Caco-2 (cell line): Measurements from ENCODE around the gene NFATC1. TPM values are rescaled to one million over a fixed set of nuclear protein-coding genes. Genes with fewer than 3 reads are reported as not detected.

Experiments used
- BruUV-seq: library from RNA; stranded (reverse); fragments of 400-500 nt; replicated peaks from 2 replicates; lab custom pipeline; 2021; lab: Mats Ljungman, UMichigan
- CTCF ChIA-PET: fragments of 300-600 bp; sonication (Branson Sonifier 250); formaldehyde crosslinking; loops from one replicate; lab custom pipeline; 2022; ENCODE audit warnings: antibody characterized with exemption; lab: Charles Lee
- POLR2A ChIA-PET: fragments of 300-600 bp; sonication (Branson Sonifier 250); formaldehyde crosslinking; loops from one replicate; lab custom pipeline; 2022; ENCODE audit warnings: antibody characterized with exemption; lab: Charles Lee
- DNase-seq, 2 experiments: peaks; one replicate each; pipeline versions ENCODE4 v3.0.0 to v3.0.0-alpha.2; 2020 to 2022
- H3K27me3 ChIP-seq: replicated peaks from 2 replicates; pipeline ENCODE4 v1.6.0; 2011; ENCODE audit warnings: low read length; ENCODE audit not compliant: control insufficient read depth, insufficient read depth
- H3K36me3 ChIP-seq: 2 replicates; pipeline ENCODE4 v1.5.1; 2011; ENCODE audit warnings: low read length; ENCODE audit not compliant: control insufficient read depth, insufficient read depth
- H3K4me1 ChIP-seq: fragments of 250-450 bp; sonication (Bioruptor Pico); 2 replicates; pipeline ENCODE4 v1.5.1; 2020; ENCODE audit warnings: mild to moderate bottlenecking
- H3K4me3 ChIP-seq: 2 replicates; pipeline ENCODE4 v1.5.1; 2011; ENCODE audit warnings: low read depth, mild to moderate bottlenecking, control low read depth, low read length
- H3K9me3 ChIP-seq: fragments of 250-450 bp; sonication (Bioruptor Pico); 2 replicates; pipeline ENCODE4 v1.5.1; 2020; ENCODE audit warnings: mild to moderate bottlenecking, moderate library complexity
- H3K27ac Mint-ChIP-seq: one replicate; pipeline ENCODE4 v1.8.0; 2022; ENCODE audit warnings: mixed read lengths; ENCODE audit not compliant: unreplicated experiment
- H3K27me3 Mint-ChIP-seq: one replicate; pipeline ENCODE4 v1.8.0; 2022; ENCODE audit warnings: mixed read lengths; ENCODE audit not compliant: insufficient read depth, unreplicated experiment
- H3K36me3 Mint-ChIP-seq: one replicate; pipeline ENCODE4 v1.8.0; 2022; ENCODE audit warnings: mild to moderate bottlenecking, mixed read lengths; ENCODE audit not compliant: insufficient read depth, unreplicated experiment
- H3K4me1 Mint-ChIP-seq: one replicate; pipeline ENCODE4 v1.8.0; 2022; ENCODE audit warnings: low read depth, mixed read lengths; ENCODE audit not compliant: unreplicated experiment
- H3K4me3 Mint-ChIP-seq: one replicate; pipeline ENCODE4 v1.8.0; 2022; ENCODE audit warnings: mild to moderate bottlenecking, moderate library complexity, mixed read lengths; ENCODE audit not compliant: unreplicated experiment
- H3K9me3 Mint-ChIP-seq: one replicate; pipeline ENCODE4 v1.8.0; 2022; ENCODE audit warnings: mixed read lengths; ENCODE audit not compliant: unreplicated experiment
- CTCF ChIP-seq, 2 experiments: fragments of 200-600 bp in 1 of 2; IDR thresholded peaks; 1 replicate in 1 of 2; 2 replicates in 1 of 2; pipeline versions ENCODE4 v1.5.1 to v1.8.0; 2011 to 2022; ENCODE audit warnings: antibody characterized with exemption in 1 of 2, control low read depth in 1 of 2, inconsistent platforms in 1 of 2, low read depth in 1 of 2, low read length in 1 of 2, mild to moderate bottlenecking in 1 of 2, moderate library complexity in 1 of 2; ENCODE audit not compliant: insufficient read depth in 1 of 2, severe bottlenecking in 1 of 2, unreplicated experiment in 1 of 2
- intact Hi-C: fragments of 100-400 bp; cut with micrococcal nuclease; formaldehyde crosslinking; loops from one replicate; pipeline ENCODE4 v1.10.0; 2022; ENCODE audit not compliant: unreplicated experiment
- total RNA-seq: library from RNA; stranded (reverse); gene quantifications from 2 replicates; pipeline ENCODE4 v1.2.3, GENCODE V29; 2022

Gene NFATC1
- total RNA-seq, 1 experiment from 2014 or later = 0.66 TPM

DNA sequence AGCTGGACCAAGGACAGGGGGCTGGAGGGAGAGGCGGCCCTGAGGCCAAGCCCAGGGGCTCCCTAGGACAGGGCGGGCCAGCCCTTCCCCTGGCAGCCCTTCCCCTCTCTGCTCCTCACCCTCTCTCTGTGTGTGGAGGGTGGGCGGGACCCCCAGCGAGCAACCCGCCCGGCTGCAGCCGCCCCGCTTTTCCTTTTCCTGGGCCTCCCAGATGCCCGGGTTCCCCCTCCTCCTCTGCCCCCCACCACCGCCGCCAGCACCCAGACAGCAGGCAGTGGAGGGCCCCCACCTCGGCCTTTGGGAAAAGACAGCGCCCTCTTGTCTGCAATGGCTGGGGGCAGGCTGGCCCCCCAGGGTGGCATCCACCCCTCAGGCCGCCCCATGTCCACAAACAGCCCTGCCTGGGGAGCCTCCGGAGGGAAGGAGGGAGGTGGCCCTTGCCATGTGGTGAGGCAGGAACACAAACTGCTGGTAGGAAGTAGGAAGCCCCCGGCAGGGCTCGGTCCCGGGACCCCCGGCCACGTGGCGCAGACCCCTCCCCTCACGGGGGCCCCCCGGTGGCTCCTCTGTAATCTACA lies 148.7 kb downstream of the NFATC1 start:
- CTCF ChIA-PET = no interaction called here
- intact Hi-C loops = no loop called here
- no TSS peak for BruUV-seq

DNA sequence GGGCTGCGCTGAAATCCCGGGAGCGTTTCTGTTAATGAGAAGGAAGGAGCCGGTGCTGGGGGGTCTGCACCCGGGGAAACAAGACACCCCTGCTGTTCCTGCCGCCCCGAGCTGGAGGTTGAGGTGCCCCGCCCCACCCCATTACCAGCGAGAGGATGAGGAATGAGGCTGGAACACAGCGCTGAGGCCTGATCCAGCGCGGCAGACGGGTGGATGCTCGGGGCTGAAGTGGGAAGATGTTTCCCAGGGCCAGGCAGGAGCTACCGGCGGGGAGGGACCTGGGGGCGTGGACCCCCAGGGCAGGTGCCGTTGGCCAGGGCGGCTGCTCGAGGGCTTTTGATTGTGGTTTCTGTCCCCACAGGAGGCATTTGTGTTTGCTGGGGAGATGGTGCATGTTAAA lies 149.5 kb downstream of the NFATC1 start:
- no peak for DNase-seq
- Histone ChIP-seq H3K4me3 (no peak overlapping the region), H3K9me3 (no peaks in the 10 kb centered on the region), H3K27me3 (no peaks in the 10 kb centered on the region), H3K4me1 (no peaks in the 10 kb centered on the region), H3K36me3 (no peaks in the 10 kb centered on the region)
- no peak for TF ChIP-seq CTCF (IDR thresholded peaks at IDR 0.05; ENCODE audit: insufficient read depth in 1 of 2, low read depth in 1 of 2, low read length in 1 of 2, severe bottlenecking in 1 of 2, unreplicated experiment in 1 of 2)
- peaks cover 13% of the 10 kb centered on the region for H3K9me3 Mint-ChIP-seq
- no TSS peak for BruUV-seq
- H3K36me3 Mint-ChIP-seq = no peaks in the 10 kb centered on the region
- ChIA-PET POLR2A (no interaction called here), CTCF (no interaction called here)
- intact Hi-C loops = no loop called here
- H3K27me3 Mint-ChIP-seq = peaks cover 2% of the 10 kb centered on the region
- no peak overlapping the region for H3K27ac Mint-ChIP-seq
- H3K4me3 Mint-ChIP-seq = no peak overlapping the region
- no peaks in the 10 kb centered on the region for H3K4me1 Mint-ChIP-seq

More for the DNA sequence above, 148.7 kb downstream of the NFATC1 start:
- Histone ChIP-seq H3K27me3 (no peaks in the 10 kb centered on the region), H3K9me3 (no peaks in the 10 kb centered on the region), H3K4me1 (no peaks in the 10 kb centered on the region), H3K36me3 (no peaks in the 10 kb centered on the region), H3K4me3 (no peak overlapping the region)
- TF ChIP-seq CTCF (IDR thresholded peaks at IDR 0.05; ENCODE audit: insufficient read depth in 1 of 2, low read depth in 1 of 2, low read length in 1 of 2, severe bottlenecking in 1 of 2, unreplicated experiment in 1 of 2) = no peak
- POLR2A ChIA-PET = no interaction called here
- DNase-seq = no peak
- Mint-ChIP-seq H3K27ac (no peak overlapping the region), H3K27me3 (peaks cover 6% of the 10 kb centered on the region), H3K9me3 (peaks cover 20% of the 10 kb centered on the region), H3K36me3 (no peaks in the 10 kb centered on the region), H3K4me3 (no peak overlapping the region), H3K4me1 (no peaks in the 10 kb centered on the region)

DNA sequence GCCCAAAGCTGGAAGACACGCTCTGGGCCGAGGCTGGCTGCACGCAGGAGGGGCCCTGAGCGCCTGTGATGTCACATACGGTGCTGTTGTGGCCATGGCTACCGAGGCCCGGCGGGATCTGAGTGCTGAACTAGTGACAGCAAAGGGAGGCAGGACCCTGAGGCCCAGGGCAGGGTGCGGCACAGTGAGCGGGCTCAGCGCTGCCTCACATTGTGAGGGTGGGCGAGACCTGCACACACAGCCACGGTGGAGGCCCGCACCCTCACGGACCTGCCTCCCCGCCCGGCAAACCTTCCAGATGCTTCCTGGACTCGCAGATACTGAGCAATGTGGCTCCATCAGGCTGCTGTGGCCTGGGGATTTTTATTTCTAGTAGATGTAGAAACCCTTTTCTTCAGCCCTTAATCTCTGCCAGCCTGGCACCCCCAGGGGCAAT lies 150.0 kb downstream of the NFATC1 start:
- POLR2A ChIA-PET = no interaction called here
- Histone ChIP-seq H3K4me3 (no peak overlapping the region), H3K36me3 (no peaks in the 10 kb centered on the region), H3K9me3 (no peaks in the 10 kb centered on the region), H3K27me3 (no peaks in the 10 kb centered on the region), H3K4me1 (no peaks in the 10 kb centered on the region)
- intact Hi-C loops = no loop called here
- BruUV-seq = no TSS peak
- H3K27ac Mint-ChIP-seq = no peak overlapping the region
- peaks cover 13% of the 10 kb centered on the region for H3K9me3 Mint-ChIP-seq
- no peak for TF ChIP-seq CTCF (IDR thresholded peaks at IDR 0.05; ENCODE audit: insufficient read depth in 1 of 2, low read depth in 1 of 2, low read length in 1 of 2, severe bottlenecking in 1 of 2, unreplicated experiment in 1 of 2)
- CTCF ChIA-PET = no interaction called here
- no peak for DNase-seq
- no peaks in the 10 kb centered on the region for H3K27me3 Mint-ChIP-seq
- H3K4me1 Mint-ChIP-seq = no peaks in the 10 kb centered on the region
- no peaks in the 10 kb centered on the region for H3K36me3 Mint-ChIP-seq
- H3K4me3 Mint-ChIP-seq = no peak overlapping the region
